HEK293 (cell line): ENCODE results near the gene RHCG.

Experiments
- CTCF ChIP-seq: fragments of 450-650 bp; formaldehyde crosslinking; IDR thresholded peaks from 2 replicates; pipeline ENCODE4 v1.5.1; 2016; ENCODE audit warnings: missing biosample characterization, missing genetic modification characterization
- KLF10 ChIP-seq: fragments of 450-650 bp; IDR thresholded peaks from 2 replicates; pipeline ENCODE4 v1.5.1; 2018; ENCODE audit warnings: missing biosample characterization, mild to moderate bottlenecking, missing genetic modification characterization
- WT1 ChIP-seq: fragments of 450-650 bp; formaldehyde crosslinking; IDR thresholded peaks from 2 replicates; pipeline ENCODE4 v1.5.1; 2016; ENCODE audit warnings: missing biosample characterization, missing genetic modification characterization
- YY1 ChIP-seq: fragments of 450-650 bp; formaldehyde crosslinking; IDR thresholded peaks from 2 replicates; pipeline ENCODE4 v1.5.1; 2018; ENCODE audit warnings: missing biosample characterization, missing genetic modification characterization
- ZBTB48 ChIP-seq: fragments of 450-650 bp; formaldehyde crosslinking; IDR thresholded peaks from 2 replicates; pipeline ENCODE4 v1.5.1; 2016; ENCODE audit warnings: missing biosample characterization, missing genetic modification characterization
- ZNF138 ChIP-seq: fragments of 450-650 bp; formaldehyde crosslinking; IDR thresholded peaks from 2 replicates; pipeline ENCODE4 v1.5.1; 2016; ENCODE audit warnings: missing biosample characterization, missing genetic modification characterization, borderline replicate concordance
- ZNF274 ChIP-seq, 2 experiments: fragments of 200-500 bp in 1 of 2; fragments of 450-650 bp in 1 of 2; sonication (Bioruptor generic) in 1 of 2; formaldehyde crosslinking in 1 of 2; IDR thresholded peaks; 2 replicates each; pipeline versions ENCODE4 v1.5.1 to v1.6.1; 2014 to 2016; ENCODE audit warnings: borderline replicate concordance in 1 of 2, inconsistent platforms in 1 of 2, low read length in 1 of 2, missing biosample characterization in 1 of 2, missing genetic modification characterization in 1 of 2
- ZNF280D ChIP-seq: fragments of 450-650 bp; formaldehyde crosslinking; IDR thresholded peaks from 2 replicates; pipeline ENCODE4 v1.5.1; 2016; ENCODE audit warnings: missing biosample characterization, missing genetic modification characterization
- ZNF416 ChIP-seq: fragments of 450-650 bp; formaldehyde crosslinking; IDR thresholded peaks from 2 replicates; pipeline ENCODE4 v1.5.1; 2016; ENCODE audit warnings: missing biosample characterization, missing genetic modification characterization
- ZNF549 ChIP-seq: fragments of 450-650 bp; IDR thresholded peaks from 2 replicates; pipeline ENCODE4 v1.5.1; 2018; ENCODE audit warnings: missing biosample characterization, missing genetic modification characterization, mild to moderate bottlenecking, inconsistent platforms, moderate library complexity
- ZNF830 ChIP-seq: fragments of 450-650 bp; IDR thresholded peaks from 2 replicates; pipeline ENCODE4 v1.5.0; 2018; ENCODE audit warnings: missing biosample characterization, missing genetic modification characterization, low read depth, mild to moderate bottlenecking, moderate library complexity

- TF ChIP-seq CTCF (no peak; the same call in 1 of the 2 replicates), ZNF138 (tag by site-specific recombination) (no peak), ZNF280D (tag by site-specific recombination) (no peak), ZBTB48 (tag by site-specific recombination) (no peak), ZNF830 (tag by site-specific recombination) (no peak), YY1 (tag by site-specific recombination) (no peak; the same call in 1 of the 2 replicates), ZNF274 (IDR thresholded peaks at IDR 0.05; ENCODE audit: low read length) (no peak), ZNF274 (tag by site-specific recombination; IDR thresholded peaks at IDR 0.05; ENCODE audit: borderline replicate concordance) (no peak), KLF10 (tag by site-specific recombination) (no peak), ZNF416 (tag by site-specific recombination) (no peak), WT1 (tag by site-specific recombination) (no peak), ZNF549 (tag by site-specific recombination) (no peak)
Measured at GRCh38 chr15:89494941-89495637, 1.3 kb downstream of the RHCG start.
